Measurements from ENCODE around the gene SLK.

SLK gene

GRCh38 chr10:103926722-103927319, 40.1 kb upstream of the SLK start:
- no peak overlapping the region for H3K27ac ChIP-seq (ENCODE audit: low read length)
- DNase-seq = no peak
- no peaks in the 10 kb centered on the region for H3K9me2 ChIP-seq (replicated peaks; ENCODE audit: insufficient read depth, low read length)
- no peaks in the 10 kb centered on the region for H3K79me2 ChIP-seq (ENCODE audit: low read length)
- H3K27me3 ChIP-seq (replicated peaks; ENCODE audit: insufficient read depth, low read length) = no peaks in the 10 kb centered on the region
- no peaks in the 10 kb centered on the region for H3F3A ChIP-seq (ENCODE audit: insufficient read depth, low read length)
- H3K4me1 ChIP-seq (ENCODE audit: low read length) = no peaks in the 10 kb centered on the region
- no peak for TF ChIP-seq EZH2phosphoT487 (IDR thresholded peaks at IDR 0.05; ENCODE audit: low read length)
- no peak for TF ChIP-seq CTCF (IDR thresholded peaks at IDR 0.05; ENCODE audit: low read length)
- no peak for TF ChIP-seq EZH2 (optimal IDR thresholded peaks at IDR 0.05; ENCODE audit: low read depth, low read length)
- H3K9me3 ChIP-seq (replicated peaks; ENCODE audit: insufficient read depth, low read length) = no peaks in the 10 kb centered on the region
- no peak overlapping the region for H3K4me3 ChIP-seq (ENCODE audit: low read length)
- no peak overlapping the region for H3K9ac ChIP-seq (ENCODE audit: low read length)
- H4K20me1 ChIP-seq (ENCODE audit: insufficient read depth, low read length) = no peaks in the 10 kb centered on the region
- no peak overlapping the region for H3K4me2 ChIP-seq (ENCODE audit: low read depth, low read length)
- H2AFZ ChIP-seq (ENCODE audit: low read length) = no peak overlapping the region
- H3K36me3 ChIP-seq (replicated peaks; ENCODE audit: insufficient read depth, low read length) = no peaks in the 10 kb centered on the region

GRCh38 chr10:103928784-103929183, 38.2 kb upstream of the SLK start:
- Histone ChIP-seq H4K20me1 (ENCODE audit: insufficient read depth, low read length) (no peaks in the 10 kb centered on the region), H3K27me3 (replicated peaks; ENCODE audit: insufficient read depth, low read length) (no peaks in the 10 kb centered on the region), H3K9me3 (replicated peaks; ENCODE audit: insufficient read depth, low read length) (no peaks in the 10 kb centered on the region), H3K4me2 (ENCODE audit: low read depth, low read length) (no peak overlapping the region), H3K27ac (ENCODE audit: low read length) (no peak overlapping the region), H3K4me1 (ENCODE audit: low read length) (no peaks in the 10 kb centered on the region), H3K9ac (ENCODE audit: low read length) (no peak overlapping the region), H3K4me3 (ENCODE audit: low read length) (no peak overlapping the region), H3K79me2 (ENCODE audit: low read length) (no peaks in the 10 kb centered on the region), H3K9me2 (replicated peaks; ENCODE audit: insufficient read depth, low read length) (no peaks in the 10 kb centered on the region), H2AFZ (ENCODE audit: low read length) (no peak overlapping the region), H3F3A (ENCODE audit: insufficient read depth, low read length) (no peaks in the 10 kb centered on the region), H3K36me3 (replicated peaks; ENCODE audit: insufficient read depth, low read length) (no peaks in the 10 kb centered on the region)
- DNase-seq = no peak
- TF ChIP-seq EZH2 (optimal IDR thresholded peaks at IDR 0.05; ENCODE audit: low read depth, low read length) = no peak
- no peak for TF ChIP-seq EZH2phosphoT487 (IDR thresholded peaks at IDR 0.05; ENCODE audit: low read length)
- no peak for TF ChIP-seq CTCF (IDR thresholded peaks at IDR 0.05; ENCODE audit: low read length)

- Histone ChIP-seq H3K36me3 (replicated peaks; ENCODE audit: insufficient read depth, low read length) (no peaks in the 10 kb centered on the region), H3F3A (ENCODE audit: insufficient read depth, low read length) (no peaks in the 10 kb centered on the region), H3K4me1 (ENCODE audit: low read length) (no peaks in the 10 kb centered on the region), H4K20me1 (ENCODE audit: insufficient read depth, low read length) (no peaks in the 10 kb centered on the region), H3K79me2 (ENCODE audit: low read length) (no peaks in the 10 kb centered on the region), H3K27me3 (replicated peaks; ENCODE audit: insufficient read depth, low read length) (no peaks in the 10 kb centered on the region), H3K9me3 (replicated peaks; ENCODE audit: insufficient read depth, low read length) (no peaks in the 10 kb centered on the region), H3K9me2 (replicated peaks; ENCODE audit: insufficient read depth, low read length) (no peaks in the 10 kb centered on the region), H2AFZ (ENCODE audit: low read length) (no peak overlapping the region), H3K27ac (ENCODE audit: low read length) (no peak overlapping the region), H3K9ac (ENCODE audit: low read length) (no peak overlapping the region), H3K4me3 (ENCODE audit: low read length) (no peak overlapping the region), H3K4me2 (ENCODE audit: low read depth, low read length) (no peak overlapping the region)
- no peak for DNase-seq
- TF ChIP-seq EZH2phosphoT487 (IDR thresholded peaks at IDR 0.05; ENCODE audit: low read length) = no peak
These were observed 37.5 kb upstream of the SLK start for GRCh38 chr10:103929381-103929921.

GRCh38 chr10:103930449-103930848, 36.5 kb upstream of the SLK start:
- Histone ChIP-seq H3K36me3 (replicated peaks; ENCODE audit: insufficient read depth, low read length) (no peaks in the 10 kb centered on the region), H3K27me3 (replicated peaks; ENCODE audit: insufficient read depth, low read length) (no peaks in the 10 kb centered on the region), H3K4me2 (ENCODE audit: low read depth, low read length) (no peak overlapping the region), H3K9ac (ENCODE audit: low read length) (no peak overlapping the region), H3K9me2 (replicated peaks; ENCODE audit: insufficient read depth, low read length) (no peaks in the 10 kb centered on the region), H2AFZ (ENCODE audit: low read length) (no peak overlapping the region), H3K79me2 (ENCODE audit: low read length) (no peaks in the 10 kb centered on the region), H3F3A (ENCODE audit: insufficient read depth, low read length) (no peaks in the 10 kb centered on the region), H3K4me3 (ENCODE audit: low read length) (no peak overlapping the region), H3K27ac (ENCODE audit: low read length) (no peak overlapping the region), H4K20me1 (ENCODE audit: insufficient read depth, low read length) (no peaks in the 10 kb centered on the region), H3K9me3 (replicated peaks; ENCODE audit: insufficient read depth, low read length) (no peaks in the 10 kb centered on the region), H3K4me1 (ENCODE audit: low read length) (no peaks in the 10 kb centered on the region)
- no peak for DNase-seq
- TF ChIP-seq EZH2 (optimal IDR thresholded peaks at IDR 0.05; ENCODE audit: low read depth, low read length) (no peak), CTCF (IDR thresholded peaks at IDR 0.05; ENCODE audit: low read length) (no peak), EZH2phosphoT487 (IDR thresholded peaks at IDR 0.05; ENCODE audit: low read length) (no peak)
